GM19035 (cell line): Measurements from ENCODE around the gene BANP.
"Not testable (repeated sequence)": the region's sequence is repeated elsewhere in the genome, so short reads cannot be mapped to it uniquely, and the experiment has no call there.

ENCODE experiments used
- ATAC-seq: cut with Tn5 transposase; IDR thresholded peaks from one replicate; pipeline ENCODE4 v1.9.1; 2021; ENCODE audit not compliant: unreplicated experiment

Gene BANP

DNA sequence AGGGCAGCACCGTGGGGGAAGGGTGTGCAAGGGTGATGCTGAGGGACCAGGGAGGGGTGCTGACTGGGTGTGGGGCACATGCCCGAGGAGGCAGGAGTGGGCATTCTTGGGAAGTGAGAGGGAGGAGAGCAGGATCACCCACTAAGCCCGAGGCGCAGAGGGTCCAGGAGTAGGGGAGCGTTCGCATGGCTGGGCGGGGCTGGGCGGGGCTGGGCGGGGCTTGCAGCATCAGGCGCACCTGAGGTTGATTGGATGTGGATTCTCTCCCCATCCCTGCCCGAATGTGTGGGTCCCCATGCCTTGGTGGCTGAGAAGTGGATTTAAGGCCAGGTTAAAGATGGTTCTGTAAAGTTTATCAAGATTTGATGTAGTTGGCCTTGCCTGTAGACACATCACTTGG is 14.2 kb downstream of the BANP start:
- no peak for ATAC-seq

- ATAC-seq = no peak
These were observed 14.9 kb downstream of the BANP start for GRCh38 chr16:87966064-87966645.

DNA sequence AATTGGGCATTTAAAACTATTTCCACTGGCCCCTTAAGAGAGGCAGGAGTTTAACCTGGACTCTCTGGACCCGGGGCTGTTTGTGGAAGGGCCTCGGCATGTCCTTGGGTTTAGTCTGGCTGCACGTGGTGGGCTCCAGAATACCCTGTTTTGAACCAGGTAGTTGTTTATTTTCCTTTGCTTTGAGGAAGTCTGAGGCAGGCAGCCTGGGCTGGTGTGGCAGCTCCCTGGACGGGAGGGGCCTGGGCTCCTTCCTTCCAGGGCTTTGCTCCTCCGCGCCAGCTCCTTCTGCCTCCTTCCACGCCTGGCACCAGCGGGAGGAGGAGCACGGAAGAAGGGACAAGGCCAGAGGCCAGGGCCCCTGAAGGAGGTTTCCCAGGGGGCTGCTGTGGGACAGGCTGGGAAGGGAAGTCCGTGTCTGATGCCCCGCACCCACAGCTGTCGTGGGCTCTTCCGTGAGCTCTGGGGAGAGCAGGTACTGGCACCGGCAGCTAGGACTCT is 15.5 kb downstream of the BANP start:
- ATAC-seq = no peak

- no peak for ATAC-seq
These were observed 17.3 kb downstream of the BANP start for GRCh38 chr16:87968541-87968940.

GRCh38 chr16:87970186-87970585 is 19.0 kb downstream of the BANP start:
- ATAC-seq = no peak

- ATAC-seq = no peak
These were observed 20.7 kb downstream of the BANP start for GRCh38 chr16:87971933-87972332.

DNA sequence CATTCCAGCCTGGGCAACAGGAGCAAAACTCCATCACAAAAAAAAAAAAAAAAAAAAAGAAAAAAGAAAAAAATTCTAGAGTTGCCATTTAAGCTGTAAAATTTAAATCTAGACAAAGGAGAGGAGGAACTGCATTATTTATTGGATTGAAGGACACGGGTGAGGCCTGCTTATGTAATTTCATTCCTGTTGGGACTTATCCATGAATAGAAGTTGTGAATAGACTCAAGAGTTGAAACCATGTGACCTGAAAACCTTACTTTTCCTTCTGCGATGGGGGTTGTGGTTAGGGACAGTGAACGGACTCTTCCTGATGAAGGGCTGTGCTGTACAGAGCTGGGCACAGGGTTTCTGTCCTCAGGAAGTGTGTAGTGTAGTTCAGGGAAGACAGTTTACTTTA is 22.5 kb downstream of the BANP start:
- ATAC-seq = no peak

GRCh38 chr16:87974178-87974577 is 22.9 kb downstream of the BANP start:
- no peak for ATAC-seq

DNA sequence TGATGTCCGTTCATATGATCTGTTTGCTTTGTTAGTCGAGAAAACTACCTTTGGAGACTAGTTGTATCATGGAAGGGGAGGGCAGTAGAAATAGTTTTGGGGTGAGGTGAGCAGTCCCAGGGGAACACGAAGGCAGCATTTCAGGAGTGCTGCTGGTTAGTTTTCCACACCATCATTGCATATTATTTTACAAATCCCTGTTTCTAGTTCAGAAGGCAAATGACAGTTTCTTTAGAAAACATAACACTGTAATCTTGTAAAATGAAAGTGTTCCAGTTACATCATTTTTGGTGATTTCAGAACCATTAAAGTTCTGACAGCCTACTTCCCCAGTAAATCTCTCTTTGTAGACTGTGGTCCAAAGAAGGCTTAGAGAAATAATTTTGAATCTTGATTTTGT is 25.4 kb downstream of the BANP start:
- no peak for ATAC-seq

GRCh38 chr16:87978127-87978526 is 26.9 kb downstream of the BANP start:
- ATAC-seq = no peak

GRCh38 chr16:87979352-87979751 is 28.1 kb downstream of the BANP start:
- no peak for ATAC-seq

GRCh38 chr16:87979911-87980630 is 28.8 kb downstream of the BANP start:
- not testable (repeated sequence) for ATAC-seq

DNA sequence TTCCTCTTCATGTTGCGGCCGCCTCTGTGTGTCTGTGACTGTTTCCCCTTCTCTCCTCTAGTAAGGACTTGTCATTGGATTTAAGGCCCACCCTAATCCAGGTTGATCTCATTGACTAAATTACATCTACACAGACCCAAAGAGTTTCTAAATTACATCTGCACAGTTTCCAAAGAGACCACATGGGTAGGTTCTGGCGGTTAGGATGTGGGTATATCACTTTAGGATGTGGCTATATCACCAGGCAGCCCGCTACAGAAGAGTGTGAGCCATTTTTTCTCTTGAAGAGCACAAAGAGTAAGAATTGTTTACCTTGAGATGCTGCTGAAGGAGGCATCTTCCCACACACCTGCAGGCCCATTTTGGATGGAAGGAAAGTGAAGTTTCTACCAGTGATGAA is 30.1 kb downstream of the BANP start:
- ATAC-seq = not testable (repeated sequence)

- no peak for ATAC-seq
These were observed 31.4 kb downstream of the BANP start for GRCh38 chr16:87982581-87983041.

- ATAC-seq = not testable (repeated sequence)
These were observed 32.0 kb downstream of the BANP start for GRCh38 chr16:87983072-87983736.

DNA sequence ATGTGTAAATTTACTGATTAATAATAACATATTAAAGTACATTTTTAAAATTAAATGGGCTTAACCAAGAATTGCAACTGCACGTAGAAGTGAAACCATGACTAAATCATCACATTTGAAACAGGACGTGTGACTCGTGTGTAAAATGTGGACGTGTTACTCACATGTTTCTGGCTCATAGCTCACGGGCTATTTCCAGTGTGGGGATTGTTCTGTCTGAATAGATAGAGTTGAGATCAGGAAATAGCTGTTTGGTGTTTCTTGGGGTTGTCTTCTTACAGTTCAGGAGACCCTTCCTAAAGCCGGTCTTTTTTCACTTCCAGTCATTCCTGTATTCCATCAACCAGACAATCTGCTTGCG is 32.5 kb downstream of the BANP start:
- ATAC-seq = not testable (repeated sequence)

DNA sequence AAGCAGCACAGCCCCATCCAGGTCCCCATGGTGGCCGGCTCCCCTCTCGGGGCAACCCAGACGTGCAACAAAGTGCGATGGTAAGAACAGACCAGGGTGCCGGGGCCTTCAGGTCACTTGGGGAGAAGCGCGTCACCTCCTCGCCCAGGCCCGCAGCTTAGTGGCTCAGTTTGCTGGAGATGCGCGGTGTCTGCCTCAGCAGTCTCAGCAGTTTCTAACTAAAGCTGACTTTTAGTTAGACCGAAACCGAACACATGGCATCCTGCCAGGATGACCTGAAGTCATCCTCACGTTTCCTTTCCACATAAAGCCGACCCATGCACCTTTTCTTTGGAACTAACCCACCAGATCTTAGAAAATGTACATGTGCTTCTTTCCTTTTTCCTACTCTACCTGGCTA is 32.9 kb downstream of the BANP start:
- ATAC-seq = not testable (repeated sequence)

- ATAC-seq = no peak
These were observed 33.5 kb downstream of the BANP start for GRCh38 chr16:87984632-87985267.

DNA sequence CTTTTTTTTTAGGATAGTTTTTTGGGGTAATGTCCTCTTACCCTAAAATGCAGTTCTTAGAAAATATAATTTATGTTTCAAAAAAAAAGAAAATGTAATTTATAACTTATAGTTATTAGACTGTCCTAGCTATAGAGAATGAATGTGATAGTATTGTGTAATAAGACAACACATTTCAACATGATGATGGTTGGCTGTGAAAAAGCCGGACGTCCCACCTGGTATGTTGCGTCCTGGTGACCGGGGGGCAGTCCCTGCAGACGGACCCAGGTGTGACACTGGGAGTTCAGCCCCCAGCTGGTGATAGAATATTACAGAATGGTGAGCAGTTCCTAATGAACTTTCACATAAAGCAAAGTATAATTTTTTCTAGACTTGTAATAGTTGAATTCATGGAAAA is 34.3 kb downstream of the BANP start:
- ATAC-seq = not testable (repeated sequence)

GRCh38 chr16:87986361-87986849 is 35.2 kb downstream of the BANP start:
- not testable (repeated sequence) for ATAC-seq

- ATAC-seq = not testable (repeated sequence)
These were observed 37.4 kb downstream of the BANP start for GRCh38 chr16:87988596-87988995.
